ENCODE data around the gene CWC27.

The CWC27 gene

GRCh38 chr5:65010841-65011240 lies 242.1 kb downstream of the CWC27 start:
- DNase-seq, result no peak

- DNase-seq, result no peak
Observed at GRCh38 chr5:65012301-65012892, 243.7 kb downstream of the CWC27 start.

DNA sequence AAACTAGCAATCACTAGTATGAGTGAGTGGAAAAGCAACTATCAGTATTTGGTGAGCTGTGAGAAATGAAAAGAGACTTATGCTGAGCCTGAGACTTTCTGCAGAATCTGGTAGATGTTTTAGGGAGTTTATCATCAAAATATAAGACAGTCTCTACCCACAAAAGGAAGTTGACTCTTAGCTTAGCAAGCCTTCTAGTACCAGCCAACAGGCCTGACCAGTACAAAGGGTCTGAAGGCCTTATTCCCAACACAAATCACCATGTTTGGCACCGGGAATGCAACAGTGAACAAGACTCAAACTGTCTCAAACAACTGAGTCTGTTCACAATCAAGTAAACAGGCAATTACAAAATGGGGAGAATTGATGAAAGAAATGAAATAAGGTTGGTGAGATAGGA lies 244.4 kb downstream of the CWC27 start:
- DNase-seq, result no peak

DNA sequence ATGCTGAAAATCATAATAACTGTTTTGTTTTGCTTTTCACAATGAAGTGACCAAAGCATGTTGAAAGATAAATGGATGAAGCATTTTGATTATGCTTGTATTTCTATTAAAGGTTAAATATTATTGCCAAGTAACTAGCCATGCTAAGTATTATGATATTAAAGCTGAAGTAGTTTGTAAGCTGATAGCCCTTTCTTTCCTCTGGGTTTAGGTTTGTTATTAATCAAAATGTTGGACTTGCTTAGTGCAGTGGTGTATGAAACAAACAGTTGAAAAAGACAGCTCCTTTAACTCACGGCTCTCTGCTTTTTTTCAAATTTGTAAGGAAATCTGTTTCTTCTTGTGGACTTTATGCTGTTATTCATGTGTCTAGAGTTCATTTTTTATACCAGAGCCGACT lies 246.0 kb downstream of the CWC27 start:
- no peak for DNase-seq

DNA sequence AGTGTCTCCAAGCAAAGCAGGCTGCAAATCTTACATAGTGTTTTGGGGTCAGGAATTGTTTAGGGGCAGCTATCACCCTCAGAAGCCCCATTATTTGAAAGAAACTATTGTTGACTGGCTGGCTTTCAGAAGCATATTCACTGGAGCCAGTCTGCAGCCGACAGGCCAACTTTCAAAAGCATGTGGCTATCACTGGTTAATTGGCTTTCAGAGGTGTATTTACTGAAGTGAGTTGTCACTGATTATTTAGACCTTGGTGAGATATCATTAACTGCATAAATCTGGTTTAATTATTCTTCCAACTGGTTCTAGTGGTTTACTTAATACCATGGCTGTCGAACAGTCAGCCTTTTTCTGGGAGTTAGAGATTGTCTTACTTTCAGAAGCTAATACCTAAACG lies 247.0 kb downstream of the CWC27 start:
- DNase-seq, result no peak

GRCh38 chr5:65017636-65018035 lies 248.9 kb downstream of the CWC27 start:
- DNase-seq, result no peak

DNA sequence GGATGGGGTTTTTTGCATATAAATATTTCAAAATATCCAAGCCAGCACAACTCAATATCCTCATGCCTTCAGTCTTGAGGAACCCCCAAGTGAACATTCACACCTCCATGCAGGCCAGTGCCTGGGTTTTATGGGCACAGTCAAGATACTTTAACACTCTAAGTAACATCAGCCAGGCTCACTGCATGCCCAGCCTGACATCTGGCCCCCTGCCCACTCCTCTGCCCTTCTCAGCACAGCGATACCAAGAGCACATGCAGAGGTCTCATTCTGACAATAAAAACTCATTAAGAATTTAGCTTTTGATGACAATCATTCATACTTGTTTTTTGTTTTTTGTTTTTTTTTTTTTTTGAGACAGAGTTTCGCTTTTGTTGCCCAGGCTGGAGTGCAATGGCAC lies 250.0 kb downstream of the CWC27 start:
- DNase-seq, result no peak

- DNase-seq, result no peak
Observed at GRCh38 chr5:65020492-65020891, 251.8 kb downstream of the CWC27 start.

DNA sequence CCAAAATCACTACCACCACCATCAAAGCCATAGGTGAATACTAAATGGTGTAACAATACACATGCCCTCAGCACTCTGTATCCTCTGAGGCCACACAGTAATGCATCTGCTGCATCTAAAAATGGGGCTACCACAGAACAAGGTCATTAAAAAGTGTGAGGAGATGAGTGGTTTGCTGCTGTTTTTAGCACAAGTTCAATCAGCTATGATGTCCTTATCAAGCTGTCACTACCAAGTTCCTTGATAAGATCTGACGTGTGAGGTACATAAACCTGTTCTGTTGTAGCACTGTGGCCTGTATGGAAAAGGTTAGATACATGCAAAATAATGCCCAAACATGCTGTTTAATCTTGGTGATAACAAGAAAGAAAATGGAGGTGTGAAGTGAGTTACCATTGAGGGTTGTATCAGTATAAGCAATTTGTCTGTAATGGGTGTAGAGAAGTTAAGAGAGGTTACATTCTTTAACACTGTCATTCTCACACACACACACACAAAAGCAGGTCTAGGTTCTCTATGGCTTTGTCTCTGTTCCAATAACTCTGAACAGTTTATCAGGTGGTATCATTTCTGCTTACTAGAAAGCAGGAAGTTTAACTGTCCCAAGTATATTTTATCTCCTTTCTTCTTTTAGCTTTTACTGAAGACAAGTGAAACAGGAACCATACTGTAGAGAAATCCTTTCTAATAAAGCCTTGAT lies 252.9 kb downstream of the CWC27 start:
- no peak for DNase-seq

DNA sequence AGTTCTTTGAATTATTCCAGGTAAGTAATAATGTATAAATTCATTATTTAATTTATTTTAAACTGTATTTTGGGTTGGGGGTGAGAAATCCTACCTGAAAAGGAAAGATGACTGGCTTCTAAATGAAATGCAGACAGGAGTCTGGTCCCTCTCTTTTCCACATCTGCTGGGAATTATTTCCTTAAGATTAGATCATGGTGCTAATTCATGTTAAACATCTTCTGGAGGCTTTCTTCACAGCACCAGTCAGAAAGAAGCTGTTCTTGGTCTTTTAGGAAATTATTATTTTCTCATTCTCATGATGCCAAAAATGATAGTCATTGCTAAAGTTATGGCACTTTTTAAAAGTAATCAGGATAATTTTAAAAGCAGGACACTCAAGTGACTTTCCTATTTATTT lies 254.2 kb downstream of the CWC27 start:
- no peak for DNase-seq

DNA sequence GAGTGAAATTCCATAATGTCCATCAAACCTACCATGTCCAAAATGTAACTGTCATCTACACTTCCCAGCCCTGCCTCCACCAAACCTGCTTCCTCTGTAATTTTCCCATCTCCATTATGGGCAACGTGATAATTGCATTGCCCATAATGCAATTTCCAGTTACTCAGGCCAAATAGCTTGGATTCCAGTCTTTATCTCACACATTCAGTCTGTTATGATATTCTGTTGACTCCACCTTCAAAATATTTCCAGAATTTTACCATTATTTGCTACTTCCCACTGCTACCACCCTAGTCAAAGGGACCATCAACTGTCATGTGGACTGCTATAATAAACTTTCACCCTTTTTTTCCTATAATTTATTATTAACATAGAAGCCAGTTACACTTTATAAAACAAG lies 256.0 kb downstream of the CWC27 start:
- no peak for DNase-seq

- no peak for DNase-seq
Observed at GRCh38 chr5:65026816-65027548, 258.3 kb downstream of the CWC27 start.

DNA sequence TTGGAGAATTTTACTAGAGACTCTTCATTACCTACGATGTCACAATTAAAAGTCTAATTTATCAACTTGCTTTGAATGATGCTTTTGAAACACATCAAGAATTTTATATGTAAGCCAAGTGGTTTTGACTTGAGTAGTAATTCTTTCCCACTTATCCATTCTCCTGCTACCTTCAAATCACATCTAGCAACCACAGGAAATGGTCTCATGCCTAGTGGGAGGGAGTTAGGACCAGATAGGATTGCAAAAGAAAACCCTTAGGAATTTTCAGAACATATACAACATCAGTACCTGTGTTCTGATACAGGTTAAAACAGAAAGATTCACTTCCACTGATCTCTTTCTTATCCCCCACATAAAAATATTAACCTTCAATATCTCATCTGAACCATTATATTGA lies 260.4 kb downstream of the CWC27 start:
- DNase-seq, result no peak

DNA sequence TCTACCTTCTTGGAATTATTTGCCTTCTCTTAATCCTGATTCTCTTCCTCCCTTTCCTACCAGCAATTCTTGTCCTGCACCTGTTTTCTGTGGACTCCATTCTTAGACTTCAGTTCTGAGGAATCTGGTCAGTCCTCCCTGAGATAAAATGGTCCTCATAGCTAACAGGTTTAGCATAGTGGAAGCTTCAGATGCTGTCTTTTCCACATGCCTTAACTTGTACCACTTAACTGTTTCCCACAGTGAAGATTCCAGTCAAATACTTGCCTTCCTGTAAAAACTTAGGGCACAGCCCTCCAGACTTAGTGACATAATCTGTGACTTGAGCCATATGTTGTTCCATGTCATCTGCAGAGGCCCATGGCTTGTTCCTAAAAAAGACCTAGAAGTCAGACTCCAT lies 261.3 kb downstream of the CWC27 start:
- no peak for DNase-seq

GRCh38 chr5:65032250-65032649 lies 263.5 kb downstream of the CWC27 start:
- peak; percentile 88 for DNase-seq

DNA sequence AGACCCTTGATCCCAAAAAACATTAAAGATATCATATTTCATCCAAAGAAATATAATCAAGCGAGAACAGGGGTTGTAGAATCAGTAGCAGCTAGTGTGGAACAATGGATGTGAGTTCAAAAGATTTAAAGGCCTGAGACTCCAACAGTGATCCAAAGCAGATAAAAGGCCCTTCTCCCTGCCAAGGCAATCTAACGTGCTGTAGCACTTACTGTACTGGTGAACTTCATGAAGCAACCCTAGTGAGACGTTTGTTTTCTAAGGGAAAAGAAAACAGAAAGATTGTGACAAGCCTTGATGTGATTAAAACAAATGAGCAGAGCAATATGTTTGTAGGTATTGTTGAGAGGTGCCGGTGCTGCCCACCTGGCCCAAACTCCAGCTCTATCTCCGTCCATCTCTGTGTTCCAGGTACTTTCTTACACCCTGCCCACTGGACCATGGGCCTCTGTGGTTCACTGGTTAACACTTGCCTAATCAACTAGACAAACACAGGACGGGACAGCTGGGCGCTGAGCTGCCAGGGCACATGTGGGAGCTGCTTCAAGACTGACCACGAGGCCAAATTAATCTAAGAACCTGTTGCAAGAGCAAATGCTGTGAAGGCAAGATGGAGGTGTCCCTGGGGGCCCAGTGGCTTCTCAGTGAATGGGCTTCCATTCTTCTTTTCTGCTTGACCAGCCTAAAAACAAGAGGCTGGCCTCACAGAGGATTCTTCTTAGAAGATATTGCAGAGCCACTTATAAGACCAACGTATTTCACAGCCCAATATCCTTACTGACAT lies 265.5 kb downstream of the CWC27 start:
- no peak for DNase-seq

DNA sequence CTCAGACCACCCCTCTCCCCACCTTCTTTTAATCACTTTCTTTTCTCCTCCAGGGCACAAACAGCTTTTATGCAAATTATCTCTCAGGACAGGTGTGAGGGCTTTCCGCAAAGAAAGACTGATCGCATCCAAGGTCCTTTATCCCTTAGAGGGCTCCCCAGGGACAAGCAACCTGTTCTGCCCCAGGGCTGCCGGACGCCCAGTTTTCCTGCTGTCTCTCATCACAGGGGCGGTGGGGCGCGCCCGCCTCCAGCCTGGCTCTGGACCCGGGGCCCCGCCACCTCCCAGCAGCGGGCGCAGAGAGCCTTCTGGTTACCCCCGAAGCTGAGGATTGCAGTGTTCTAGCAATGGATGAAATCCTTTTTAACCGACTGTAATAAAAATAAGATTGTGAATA lies 266.1 kb downstream of the CWC27 start:
- no peak for DNase-seq

DNA sequence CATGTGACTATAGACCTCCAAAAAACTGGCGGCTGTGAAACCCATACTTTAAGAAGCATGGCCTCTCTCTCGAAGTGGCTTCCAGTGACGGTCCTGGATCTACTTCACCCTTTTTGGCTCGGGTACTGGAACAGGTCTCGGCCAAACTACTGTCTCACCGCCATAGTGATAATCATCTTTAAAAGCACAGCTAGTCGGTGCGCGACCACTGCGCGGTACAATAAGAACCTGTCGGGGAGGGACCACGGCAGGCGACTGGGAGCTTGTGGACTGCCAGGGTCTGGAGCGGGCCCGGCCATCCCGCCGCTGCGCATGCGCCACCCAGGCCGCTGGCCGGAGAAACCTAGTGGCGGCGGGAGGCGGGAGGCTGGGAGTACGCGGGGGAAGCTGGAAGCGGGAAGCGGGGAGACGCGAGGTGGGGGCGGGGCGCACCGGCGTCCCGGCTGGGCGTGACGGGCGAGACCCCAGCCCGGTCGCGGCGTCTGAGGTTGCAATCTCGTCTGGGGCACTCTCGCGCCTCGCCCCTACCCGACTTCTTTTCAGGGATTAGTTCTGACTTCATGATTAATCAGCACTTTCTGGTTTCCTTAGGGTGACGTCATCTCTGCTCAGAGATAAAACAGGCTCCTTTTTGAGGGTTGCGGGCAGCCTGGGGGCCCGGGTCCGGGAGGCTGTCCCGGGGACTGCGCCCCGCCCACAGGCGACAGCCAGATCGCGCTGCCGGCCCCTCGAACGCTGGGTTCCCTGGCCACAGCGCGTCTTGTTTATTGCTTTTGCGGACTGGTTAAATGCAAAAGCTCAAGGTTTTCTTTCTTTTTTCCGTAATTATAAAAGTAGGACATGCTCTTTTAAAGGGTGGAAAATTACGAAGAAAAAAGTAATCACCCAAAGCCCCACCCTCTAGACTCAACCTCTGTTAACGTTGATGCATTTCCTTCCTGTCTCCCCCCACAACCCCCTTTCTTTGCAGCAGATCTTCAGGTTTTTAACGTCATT lies 266.8 kb downstream of the CWC27 start:
- peak; percentile 91 for DNase-seq

- no peak for DNase-seq
Observed at GRCh38 chr5:65037831-65038815, 269.4 kb downstream of the CWC27 start.

- DNase-seq, result no peak
Observed at GRCh38 chr5:65041296-65042158, 272.8 kb downstream of the CWC27 start.
